OCI-M2 (cell line): ENCODE results near the gene METRNL.

Experiments used
- DNase-seq: peaks from one replicate; lab custom pipeline; 2025; ENCODE audit not compliant: unreplicated experiment; lab: John Stamatoyannopoulos, UW

The METRNL gene

GRCh38 chr17:83089328-83090132 is 10.1 kb downstream of the METRNL start:
- DNase-seq, result no peak

GRCh38 chr17:83090444-83091256 is 11.2 kb downstream of the METRNL start:
- DNase-seq, result no peak

GRCh38 chr17:83091257-83092141 is 12.1 kb downstream of the METRNL start:
- DNase-seq, result no peak

DNA sequence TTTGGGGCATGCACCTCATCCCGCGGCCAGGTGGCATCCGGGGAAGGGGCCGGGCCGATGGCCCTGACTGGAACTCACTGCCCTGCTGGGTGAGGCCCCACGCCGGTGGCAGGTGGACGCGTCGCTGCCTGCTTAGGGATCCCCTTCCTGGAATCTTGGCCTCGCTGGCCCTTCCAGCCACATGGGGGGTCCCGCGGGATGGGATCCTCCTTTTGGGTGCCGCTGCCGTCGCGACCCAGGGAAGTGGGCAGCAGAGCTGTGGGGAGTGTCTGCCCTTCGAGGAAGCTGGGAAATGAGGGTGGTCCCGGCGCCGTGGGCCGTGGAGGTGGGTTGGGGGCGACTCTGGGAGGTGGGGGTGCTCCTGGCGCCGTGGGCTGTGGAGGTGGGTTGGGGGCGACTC is 12.8 kb downstream of the METRNL start:
- DNase-seq, result no peak

DNA sequence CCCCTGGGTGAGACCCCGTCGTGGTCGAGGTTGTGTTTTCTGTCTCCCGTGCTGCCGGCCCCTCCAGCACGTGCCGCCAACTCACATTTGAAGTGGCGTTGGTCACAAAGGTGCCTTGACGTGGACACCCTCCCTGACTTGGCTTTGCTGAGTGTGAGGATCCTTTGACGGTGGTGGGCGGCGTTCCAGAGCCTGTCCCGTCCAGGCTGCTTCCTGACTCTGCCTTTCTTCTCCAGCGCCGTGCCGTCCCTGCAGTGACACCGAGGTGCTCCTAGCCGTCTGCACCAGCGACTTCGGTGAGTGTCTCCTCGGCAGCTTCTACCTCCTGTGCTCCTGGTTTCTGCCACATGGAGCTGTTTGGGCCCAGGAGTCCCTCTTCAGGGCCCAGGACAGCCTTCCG is 13.5 kb downstream of the METRNL start:
- DNase-seq, result no peak

DNA sequence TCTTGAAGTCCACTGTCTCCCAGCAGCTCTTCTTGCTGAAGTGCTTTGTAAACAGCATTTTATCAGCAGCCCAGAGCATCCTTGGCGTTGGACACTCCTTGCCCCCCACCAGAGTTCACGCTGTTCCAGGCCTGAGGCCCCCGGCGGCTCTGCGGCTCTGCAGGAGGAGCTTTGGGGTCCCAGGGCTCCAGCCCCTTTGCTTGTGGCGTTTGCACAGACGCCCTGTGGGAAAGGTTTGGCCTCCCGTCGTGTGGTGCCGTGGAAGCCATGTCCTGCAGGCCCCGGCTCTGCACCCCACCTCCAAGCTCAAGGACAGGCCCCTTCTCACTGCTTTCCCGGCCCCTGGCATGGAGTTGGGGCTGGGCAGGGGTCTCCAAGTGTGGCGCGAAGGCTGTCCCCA is 14.1 kb downstream of the METRNL start:
- DNase-seq, result no peak

DNA sequence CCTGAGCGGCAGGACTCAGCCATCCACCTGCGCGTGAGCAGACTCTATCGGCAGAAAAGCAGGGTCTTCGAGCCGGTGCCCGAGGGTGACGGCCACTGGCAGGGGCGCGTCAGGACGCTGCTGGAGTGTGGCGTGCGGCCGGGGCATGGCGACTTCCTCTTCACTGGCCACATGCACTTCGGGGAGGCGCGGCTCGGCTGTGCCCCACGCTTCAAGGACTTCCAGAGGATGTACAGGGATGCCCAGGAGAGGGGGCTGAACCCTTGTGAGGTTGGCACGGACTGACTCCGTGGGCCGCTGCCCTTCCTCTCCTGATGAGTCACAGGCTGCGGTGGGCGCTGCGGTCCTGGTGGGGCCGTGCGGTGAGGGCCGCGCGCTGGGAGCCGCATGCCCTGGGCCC is 14.9 kb downstream of the METRNL start:
- DNase-seq, result no peak

DNA sequence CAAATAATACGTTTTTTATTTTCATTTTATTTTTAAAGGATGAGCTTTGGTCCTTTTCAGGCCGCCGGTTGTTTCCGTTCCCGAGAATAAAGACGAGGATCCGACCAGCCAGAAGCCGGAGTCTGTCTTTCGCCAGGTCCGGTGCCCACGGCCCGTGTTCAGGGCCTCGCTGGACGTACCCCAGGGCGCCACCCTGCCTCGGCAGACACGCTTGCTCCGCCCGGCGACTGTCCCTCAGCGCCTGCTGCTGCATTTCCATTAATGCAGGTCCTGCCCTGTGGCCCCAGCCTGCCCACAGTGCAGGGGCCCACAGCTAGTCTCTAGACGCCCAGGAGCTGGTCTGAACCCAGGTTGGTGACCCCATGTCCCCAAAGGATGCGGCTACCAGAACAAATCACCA is 15.6 kb downstream of the METRNL start:
- DNase-seq, result no peak

GRCh38 chr17:83096401-83097224 is 17.2 kb downstream of the METRNL start:
- DNase-seq, result no peak

DNA sequence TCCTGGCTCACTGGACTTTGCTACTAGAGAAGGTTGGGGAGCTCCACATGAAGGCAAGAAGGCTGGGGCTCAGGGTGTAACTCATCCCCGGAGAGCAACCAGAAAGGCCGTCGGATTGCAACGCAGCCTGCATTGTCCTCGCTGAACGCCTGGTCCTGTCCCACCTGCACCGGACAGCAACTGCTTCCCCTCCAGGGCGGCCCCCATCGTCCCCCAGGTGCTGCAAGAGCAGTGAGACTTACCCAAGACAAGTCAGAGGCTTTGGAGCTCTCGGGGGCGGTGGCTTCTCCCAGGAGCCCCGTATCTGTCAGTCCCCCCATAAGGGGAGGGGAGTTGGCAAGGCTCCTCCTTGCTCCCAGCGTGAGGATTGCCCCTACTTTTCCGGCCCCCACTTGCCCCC is 18.4 kb downstream of the METRNL start:
- no peak for DNase-seq

DNA sequence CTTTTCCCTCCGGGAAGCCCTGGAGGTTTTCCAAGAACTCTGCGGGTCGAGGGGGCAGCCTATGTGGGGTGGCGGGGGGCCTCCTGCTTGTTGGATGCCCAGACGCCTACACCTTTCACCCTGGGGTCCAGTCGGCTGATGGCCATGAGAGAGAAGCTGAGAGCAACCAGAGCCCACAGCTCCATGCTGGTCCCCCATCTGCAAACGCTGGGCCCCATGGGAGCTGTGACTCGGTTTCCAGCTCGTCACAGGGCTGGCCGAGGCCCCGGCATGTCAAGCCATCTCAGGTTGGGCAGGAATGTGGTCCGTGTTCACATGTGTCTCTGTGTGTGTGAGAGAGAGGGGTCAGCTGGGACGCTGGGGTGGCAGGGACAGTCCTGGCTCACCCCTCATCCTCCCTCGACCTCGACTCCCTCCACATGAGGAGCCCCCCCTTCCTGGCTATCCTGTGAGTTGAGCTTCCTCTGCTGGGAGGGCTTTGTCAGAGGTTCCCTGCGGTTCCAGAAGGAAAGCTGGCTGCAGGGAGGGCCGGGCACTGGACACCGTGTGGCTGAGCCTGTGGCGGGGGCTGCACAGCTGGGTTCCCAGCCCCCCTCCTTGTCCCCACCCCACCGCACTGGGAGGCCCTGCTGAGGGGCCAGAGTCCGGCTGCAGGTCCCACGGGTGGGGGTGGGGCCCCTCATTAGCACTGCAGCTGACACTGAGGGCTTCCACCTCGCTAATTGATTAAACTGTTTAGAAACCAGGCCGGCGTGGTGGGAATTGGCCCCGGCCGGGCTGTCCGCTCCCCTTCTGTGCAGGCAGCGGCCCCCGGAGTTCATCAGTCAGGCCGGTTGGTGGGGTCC is 19.1 kb downstream of the METRNL start:
- DNase-seq, result no peak

- DNase-seq, result no peak
Measured at GRCh38 chr17:83099086-83099555, 19.7 kb downstream of the METRNL start.

- no peak for DNase-seq
Measured at GRCh38 chr17:83099570-83100181, 20.3 kb downstream of the METRNL start.

GRCh38 chr17:83100220-83100852 is 20.9 kb downstream of the METRNL start:
- DNase-seq, result no peak

- DNase-seq, result no peak
Measured at GRCh38 chr17:83100853-83101391, 21.5 kb downstream of the METRNL start.

DNA sequence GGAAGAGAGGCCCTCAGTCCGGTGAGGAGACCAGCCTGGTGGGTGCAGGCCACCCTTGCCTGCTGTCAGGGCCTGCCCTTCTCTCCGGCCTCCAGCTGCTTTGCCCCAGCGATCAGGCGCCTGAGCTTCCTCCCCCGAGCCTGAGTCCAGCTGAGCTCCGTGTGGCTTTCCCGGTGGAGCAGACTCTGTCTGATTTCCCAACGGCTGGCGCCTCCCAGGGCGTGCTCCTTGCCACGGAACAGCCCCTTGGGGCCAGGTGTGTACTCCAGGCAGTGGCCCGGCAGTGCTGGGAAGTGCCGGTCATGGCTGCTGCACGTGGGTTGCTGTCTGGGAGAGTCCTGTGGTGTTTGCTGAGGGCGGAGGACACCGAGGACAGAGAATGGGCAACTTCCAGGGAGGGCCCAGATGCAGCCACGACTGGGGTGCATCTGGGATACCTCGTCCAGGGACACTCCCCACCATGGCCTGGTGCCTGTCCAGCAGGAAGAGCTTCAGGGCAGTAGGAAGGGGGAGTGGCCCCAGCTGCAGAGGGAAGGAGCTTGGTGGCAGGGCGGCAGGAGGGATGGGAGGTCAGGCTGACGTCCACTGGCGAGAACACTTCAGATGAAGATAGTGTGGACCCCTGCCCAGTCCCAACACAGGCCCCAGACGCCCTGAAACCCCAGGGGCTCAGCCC is 22.5 kb downstream of the METRNL start:
- DNase-seq, result no peak

DNA sequence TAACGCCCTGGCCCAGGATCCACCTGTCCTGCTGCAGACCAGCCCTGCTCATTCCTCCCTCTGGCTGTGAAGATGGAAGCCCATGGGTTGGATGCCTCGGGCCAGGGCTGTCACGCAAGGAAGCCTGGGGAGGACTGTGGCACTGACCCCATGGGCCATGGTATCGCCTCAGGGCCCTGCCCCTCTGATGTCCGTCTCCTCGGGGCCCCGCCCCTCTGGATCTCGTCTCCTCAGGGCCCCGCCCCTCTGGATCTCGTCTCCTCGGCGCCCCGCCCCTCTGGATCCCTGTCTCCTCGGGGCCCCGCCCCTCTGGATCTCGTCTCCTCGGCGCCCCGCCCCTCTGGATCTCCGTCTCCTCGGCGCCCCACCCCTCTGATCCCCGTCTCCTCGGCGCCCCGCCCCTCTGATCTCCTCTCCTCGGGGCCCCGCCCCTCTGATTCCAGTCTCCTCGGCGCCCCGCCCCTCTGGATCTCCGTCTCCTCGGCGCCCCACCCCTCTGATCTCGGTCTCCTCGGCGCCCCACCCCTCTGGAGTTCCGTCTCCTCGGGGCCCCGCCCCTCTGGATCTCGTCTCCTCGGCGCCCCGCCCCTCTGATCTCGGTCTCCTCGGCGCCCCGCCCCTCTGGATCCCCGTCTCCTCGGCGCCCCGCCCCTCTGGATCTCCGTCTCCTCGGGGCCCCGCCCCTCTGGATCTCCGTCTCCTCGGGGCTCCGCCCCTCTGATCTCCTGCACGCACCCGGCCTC is 24.0 kb downstream of the METRNL start:
- DNase-seq, result no peak
